GM12878 (cell line): ENCODE results near the gene CEP250. TPM values are rescaled to one million over a fixed set of nuclear protein-coding genes. Genes with fewer than 3 reads are reported as not detected.

ENCODE experiments used
- ATAC-seq: fragments of 200-7000 bp; cut with Tn5 transposase; 3 replicates; pipeline ENCODE4 v1.9.1; 2020; ENCODE audit warnings: mild to moderate bottlenecking, moderate library complexity
- BruUV-seq: library from RNA; stranded (reverse); fragments of 400-500 nt; replicated peaks from 2 replicates; lab custom pipeline; 2021; lab: Mats Ljungman, UMichigan
- CTCF ChIA-PET: fragments of 300-600 bp; sonication (Branson Sonifier 250); formaldehyde crosslinking; extraction: SDS; loops from one replicate; lab custom pipeline; 2021; ENCODE audit warnings: inconsistent platforms; lab: Yijun Ruan, JAX
- POLR2A ChIA-PET: fragments of 350-600 bp; formaldehyde crosslinking; extraction: SDS; loops from one replicate; lab custom pipeline; 2021; ENCODE audit warnings: inconsistent platforms; lab: Charles Lee
- RAD21 ChIA-PET: fragments of 300-600 bp; sonication (Branson Sonifier 250); formaldehyde crosslinking; loops from one replicate; lab custom pipeline; 2023; ENCODE audit warnings: antibody characterized with exemption; ENCODE audit not compliant: unreplicated experiment; lab: Charles Lee
- SMC1A ChIA-PET: fragments of 300-600 bp; sonication (Branson Sonifier 250); formaldehyde crosslinking; loops from one replicate; lab custom pipeline; 2023; ENCODE audit not compliant: unreplicated experiment, uncharacterized antibody; lab: Charles Lee
- DNase-seq: peaks from one replicate; pipeline ENCODE4 v3.0.0-alpha.2; 2011; ENCODE audit warnings: low read depth, low spot score
- FAIRE-seq: peaks from 3 replicates; lab custom pipeline; 2011; peaks lifted over from hg19 to GRCh38; lab: Jason Lieb, UNC
- H2AFZ ChIP-seq: 2 replicates; pipeline ENCODE4 v1.6.0; 2011; ENCODE audit warnings: low read depth, low read length, control low read depth; ENCODE audit not compliant: control insufficient read depth
- H3K27ac ChIP-seq: 2 replicates; pipeline ENCODE4 v1.5.1; 2011; ENCODE audit warnings: control low read depth; ENCODE audit not compliant: control insufficient read depth, insufficient read depth
- H3K27me3 ChIP-seq, 2 experiments: replicated peaks in 1 of 2; 2 replicates each; pipeline versions ENCODE4 v1.6.0 to v1.6.1; 2011; ENCODE audit warnings: low read length in 1 of 2; ENCODE audit not compliant: control insufficient read depth in 2 of 2, insufficient read depth in 2 of 2
- H3K36me3 ChIP-seq, 2 experiments: 2 replicates each; pipeline ENCODE4 v1.5.1; 2011; ENCODE audit warnings: low read length in 1 of 2; ENCODE audit not compliant: control insufficient read depth in 2 of 2, insufficient read depth in 2 of 2
- H3K4me1 ChIP-seq: 2 replicates; pipeline ENCODE4 v1.6.1; 2011; ENCODE audit warnings: mild to moderate bottlenecking, low read length, moderate library complexity, mixed read lengths; ENCODE audit not compliant: control insufficient read depth, insufficient read depth
- H3K4me2 ChIP-seq: 2 replicates; pipeline ENCODE4 v1.6.0; 2011; ENCODE audit warnings: control low read depth; ENCODE audit not compliant: control insufficient read depth, insufficient read depth
- H3K4me3 ChIP-seq: fragments of 200-600 bp; sonication (generic); 2 replicates; pipeline ENCODE4 v1.5.1; 2016
- H3K79me2 ChIP-seq: 2 replicates; pipeline ENCODE4 v1.6.0; 2011; ENCODE audit warnings: low read length; ENCODE audit not compliant: control insufficient read depth, insufficient read depth
- H3K9ac ChIP-seq: 2 replicates; pipeline ENCODE4 v1.8.0; 2011; ENCODE audit warnings: low read length, control low read depth, mixed read lengths; ENCODE audit not compliant: control insufficient read depth, insufficient read depth
- H3K9me3 ChIP-seq: replicated peaks from 3 replicates; pipeline ENCODE4 v1.5.1; 2011; ENCODE audit warnings: mild to moderate bottlenecking, low read length; ENCODE audit not compliant: control insufficient read depth, insufficient read depth
- H4K20me1 ChIP-seq: 2 replicates; pipeline ENCODE4 v1.6.0; 2011; ENCODE audit not compliant: control insufficient read depth, insufficient read depth
- CBX3 ChIP-seq: fragments of 200-600 bp; sonication (generic); IDR thresholded peaks from 2 replicates; pipeline ENCODE4 v1.6.1; 2016; ENCODE audit warnings: low read depth, borderline replicate concordance
- GABPA ChIP-seq: IDR thresholded peaks from 2 replicates; pipeline ENCODE4 v1.6.1; 2014; ENCODE audit warnings: antibody characterized with exemption, low read depth, mild to moderate bottlenecking, inconsistent platforms
- IKZF2 ChIP-seq, 2 experiments: fragments of 450-650 bp; IDR thresholded peaks; 2 replicates each; pipeline ENCODE4 v1.6.1; 2017; ENCODE audit warnings: mild to moderate bottlenecking in 2 of 2, moderate library complexity in 2 of 2
- NFIC ChIP-seq: IDR thresholded peaks from 2 replicates; pipeline ENCODE4 v1.6.1; 2012; ENCODE audit warnings: low read depth, mild to moderate bottlenecking, inconsistent platforms, low read length, moderate library complexity
- SRF ChIP-seq, 2 experiments: IDR thresholded peaks; 2 replicates each; pipeline ENCODE4 v1.6.1; 2011; ENCODE audit warnings: low read depth in 2 of 2, low read length in 2 of 2, mild to moderate bottlenecking in 1 of 2, moderate library complexity in 1 of 2
- ZZZ3 ChIP-seq: IDR thresholded peaks from 2 replicates; pipeline ENCODE4 v1.6.1; 2011; ENCODE audit warnings: low read depth; ENCODE audit not compliant: control insufficient read depth, insufficient read length
- WGBS: methylation state at CpG from one replicate; pipeline ENCODE4 v1.1.6; 2016; ENCODE audit warnings: low lambda C conversion rate; ENCODE audit not compliant: insufficient replicate concordance, insufficient coverage; ENCODE audit errors: missing lambda C conversion rate; 5-methylcytosine and 5-hydroxymethylcytosine counted together
- in situ Hi-C: fragments of 300-500 bp; cut with MboI; formaldehyde crosslinking; loops from 9 replicates; pipeline ENCODE4 v1.14.3; 2018; ENCODE audit warnings: mixed read lengths
- intact Hi-C: fragments of 100-400 bp; cut with micrococcal nuclease; formaldehyde crosslinking; loops from one replicate; pipeline ENCODE4 v1.14.2; 2022; ENCODE audit not compliant: unreplicated experiment
- polyA plus RNA-seq, 11 experiments: library from polyadenylated mRNA; depleted of rRNA in 4 of 11; unstranded in 6 of 11; stranded (reverse) in 5 of 11; fragments of >200 nt; fragmentation: Nextera tagmentation in 4 of 11; fragmentation: Illumina TruSeq in 1 of 11; extraction: Ambion mirVana in 4 of 11; extraction: Trizol in 1 of 11; gene quantifications; 1 replicate in 1 of 11; 2 replicates in 10 of 11; pipeline versions ENCODE4 v1.2.1 to v1.2.3, GENCODE V29; 2011 to 2016; ENCODE audit warnings: inconsistent platforms in 2 of 11, missing spikeins in 2 of 11, low read depth in 1 of 11
- total RNA-seq, 4 experiments: library from RNA; depleted of rRNA in 3 of 4; stranded (reverse); fragments of >200 nt in 3 of 4; fragmentation: Illumina TruSeq in 1 of 4; extraction: Trizol in 1 of 4; gene quantifications; 2 replicates each; pipeline versions ENCODE4 v1.2.1 to v1.2.3, GENCODE V29; 2013 to 2021
- TF ChIP-seq, protein P1 (sequence below): IDR thresholded peaks from 2 replicates; pipeline ENCODE4 v1.6.1; 2011; ENCODE audit warnings: mild to moderate bottlenecking, low read depth, low read length, moderate library complexity; ENCODE audit not compliant: insufficient replicate concordance

Gene CEP250
- total and polyA plus RNA-seq, 10 of the 15 experiments (the other 5 are each of a cell fraction or from before 2014, with no cell fraction given), result 2.4 to 41.6 (median 25.7) TPM

GRCh38 chr20:35436177-35436573 is 19.2 kb upstream of the CEP250 start:
- in situ Hi-C loops (no loop called here), intact Hi-C loops (no loop called here)
- CTCF ChIA-PET, result interaction anchor here (1.0 to 1.6 kb wide), 2 partner anchors 10 to 13 kb away, joined by 3 to 6 read pairs; no protein-coding TSS in a partner anchor
- no peak overlapping the region for H3K9ac ChIP-seq
- H3K9me3 ChIP-seq, result no peaks in the 10 kb centered on the region
- DNase-seq (no peak), ATAC-seq (no peak), FAIRE-seq (no peak)
- 18% methylated on average over 3 of the region's 4 CpGs for WGBS
- no peak overlapping the region for H2AFZ ChIP-seq
- no peak overlapping the region for H3K4me3 ChIP-seq
- H3K27me3 ChIP-seq, result no peaks in the 10 kb centered on the region; a peak in 1 of 4 replicates
- no peaks in the 10 kb centered on the region for H3K79me2 ChIP-seq
- H4K20me1 ChIP-seq, result no peaks in the 10 kb centered on the region
- no peaks in the 10 kb centered on the region for H3K36me3 ChIP-seq
- RAD21 ChIA-PET, result interaction anchor here (0.6 kb wide), 1 partner anchor 254 kb away, joined by 4 read pairs; no protein-coding TSS in a partner anchor
- POLR2A ChIA-PET, result no interaction called here
- no peaks in the 10 kb centered on the region for H3K4me1 ChIP-seq
- no peak overlapping the region for H3K27ac ChIP-seq
- H3K4me2 ChIP-seq, result no peak overlapping the region
- BruUV-seq, result no TSS peak
- no peak for TF ChIP-seq IKZF2 (IDR thresholded peaks at IDR 0.05)
- TF ChIP-seq NFIC, result no peak
- no peak for TF ChIP-seq ZZZ3
- TF ChIP-seq SRF (IDR thresholded peaks at IDR 0.05; ENCODE audit: low read depth in 2 of 2, low read length in 2 of 2), result no peak
- TF ChIP-seq GABPA, result no peak
- no peak for TF ChIP-seq CBX3
- TF ChIP-seq, protein P1, sequence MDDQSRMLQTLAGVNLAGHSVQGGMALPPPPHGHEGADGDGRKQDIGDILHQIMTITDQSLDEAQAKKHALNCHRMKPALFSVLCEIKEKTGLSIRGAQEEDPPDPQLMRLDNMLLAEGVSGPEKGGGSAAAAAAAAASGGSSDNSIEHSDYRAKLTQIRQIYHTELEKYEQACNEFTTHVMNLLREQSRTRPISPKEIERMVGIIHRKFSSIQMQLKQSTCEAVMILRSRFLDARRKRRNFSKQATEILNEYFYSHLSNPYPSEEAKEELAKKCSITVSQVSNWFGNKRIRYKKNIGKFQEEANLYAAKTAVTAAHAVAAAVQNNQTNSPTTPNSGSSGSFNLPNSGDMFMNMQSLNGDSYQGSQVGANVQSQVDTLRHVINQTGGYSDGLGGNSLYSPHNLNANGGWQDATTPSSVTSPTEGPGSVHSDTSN, result no peak
- SMC1A ChIA-PET, result interaction anchor here (0.7 kb wide), 1 partner anchor 13 kb away, joined by 4 read pairs; no protein-coding TSS in a partner anchor
